ENCODE results near the gene PRKCA.
"Not testable (repeated sequence)": the region's sequence is repeated elsewhere in the genome, so short reads cannot be mapped to it uniquely, and the experiment has no call there.

The PRKCA gene

DNA sequence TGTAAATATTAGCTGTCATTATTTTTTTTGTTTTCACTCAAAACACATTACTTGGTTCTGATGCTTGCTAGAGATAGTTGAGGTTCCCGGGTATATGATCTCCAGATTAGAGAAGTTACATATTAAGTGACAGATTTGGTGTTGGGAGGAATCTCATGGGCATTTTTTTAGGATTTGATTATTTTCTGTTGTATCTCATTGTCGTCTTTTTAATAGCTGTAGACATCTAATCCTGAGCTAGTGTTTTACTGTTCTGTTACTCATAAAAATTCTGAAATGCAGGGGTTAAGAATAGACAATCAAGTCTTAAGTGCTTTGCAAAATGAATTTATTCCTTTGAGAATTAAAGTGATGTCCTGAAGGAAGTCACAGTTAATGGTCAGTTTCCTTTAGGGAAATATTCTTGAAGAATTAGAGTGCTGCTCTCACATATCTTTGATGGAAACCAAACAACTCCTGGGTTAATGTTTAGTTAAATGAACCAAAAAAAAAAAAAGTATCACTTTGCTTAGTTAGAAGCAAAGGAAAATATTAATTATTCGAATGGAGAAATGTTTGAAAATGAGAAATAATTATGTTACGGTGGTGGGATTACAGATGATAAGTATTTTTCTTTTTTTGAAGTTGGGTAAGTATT is 280.8 kb downstream of the PRKCA start:
- DNase-seq (ENCODE audit: insufficient read length, low spot score) (no peak), FAIRE-seq (no peak)

DNA sequence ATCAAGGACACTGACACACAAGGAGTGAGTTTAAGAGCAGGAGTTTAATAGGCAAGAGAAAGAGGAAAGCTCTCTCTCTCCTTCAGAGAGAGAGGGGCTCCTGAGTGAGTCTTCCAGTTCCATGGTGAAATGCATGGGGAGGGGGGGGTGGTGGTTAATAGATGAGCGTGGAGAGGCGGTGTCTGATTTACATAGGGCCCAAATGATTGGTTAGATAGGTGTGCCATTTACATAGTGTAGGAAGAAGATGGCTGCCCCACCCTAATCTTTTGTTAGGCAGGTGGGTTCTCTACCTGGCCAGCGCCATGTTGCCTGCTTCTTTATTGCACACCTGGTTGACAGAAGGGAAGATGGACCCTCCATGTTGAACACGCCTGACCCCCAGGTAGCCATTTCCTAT is 282.5 kb downstream of the PRKCA start:
- DNase-seq (ENCODE audit: insufficient read length, low spot score) = no peak
- FAIRE-seq = no peak

DNA sequence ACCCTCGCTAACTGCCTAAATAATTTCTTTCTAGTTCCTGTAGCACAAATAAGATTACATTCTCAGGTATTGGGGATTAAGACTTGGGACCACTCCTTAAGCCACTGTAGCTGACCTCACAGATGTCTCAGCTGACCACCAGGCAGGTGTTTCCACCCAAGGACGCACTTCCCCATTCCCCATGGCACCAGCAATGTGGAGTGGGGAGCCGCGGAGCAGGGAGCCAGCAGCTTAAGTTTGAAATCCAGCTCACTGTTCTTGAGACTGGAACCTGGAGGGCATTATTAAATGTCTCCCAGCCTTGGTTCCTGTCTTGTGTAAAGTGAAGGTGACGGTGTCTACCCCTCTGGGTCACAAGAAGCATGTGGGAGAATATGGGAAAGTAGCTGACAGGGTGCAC is 283.1 kb downstream of the PRKCA start:
- DNase-seq (ENCODE audit: insufficient read length, low spot score) (no peak), FAIRE-seq (no peak)

DNA sequence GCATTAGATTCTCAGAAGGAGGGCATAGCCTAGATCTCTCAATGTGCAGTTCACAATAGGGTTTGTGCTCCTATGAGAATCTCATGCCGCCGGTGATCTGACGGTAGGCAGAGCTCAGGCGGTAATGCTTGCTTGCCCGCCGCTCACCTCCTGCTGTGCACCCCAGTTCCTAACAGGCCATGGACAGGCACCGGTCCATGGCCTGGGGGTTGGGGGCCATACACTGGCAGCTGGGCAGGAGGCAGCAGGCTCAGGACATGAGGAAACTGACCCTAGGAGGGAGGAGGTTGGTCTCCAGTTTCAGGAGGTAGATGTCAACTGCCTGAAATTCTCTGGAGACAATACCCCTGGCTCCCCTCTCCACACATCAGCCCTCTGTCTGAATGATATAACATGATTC is 287.5 kb downstream of the PRKCA start:
- FAIRE-seq = no peak
- DNase-seq (ENCODE audit: insufficient read length, low spot score) = no peak

DNA sequence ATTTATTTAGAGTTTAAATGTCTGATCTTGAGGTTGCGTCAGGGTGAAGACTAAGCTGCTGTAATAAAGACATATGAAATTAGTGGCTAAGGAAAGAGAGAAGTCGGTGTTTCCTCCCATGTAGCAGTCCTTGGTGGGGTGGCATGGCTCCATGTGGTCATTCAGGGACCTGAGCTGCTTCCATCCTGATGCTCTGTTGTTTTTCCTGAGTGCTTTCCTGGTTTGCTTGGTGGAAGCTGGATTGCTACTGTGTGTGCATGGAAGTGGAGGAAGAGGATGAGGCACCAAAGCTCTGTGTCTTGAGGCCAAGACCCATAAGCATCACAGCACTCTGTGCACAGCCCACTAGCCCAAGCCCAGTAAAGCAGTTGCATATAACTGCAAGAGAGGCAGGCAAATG is 290.7 kb downstream of the PRKCA start:
- DNase-seq (ENCODE audit: insufficient read length, low spot score) = no peak
- no peak for FAIRE-seq

DNA sequence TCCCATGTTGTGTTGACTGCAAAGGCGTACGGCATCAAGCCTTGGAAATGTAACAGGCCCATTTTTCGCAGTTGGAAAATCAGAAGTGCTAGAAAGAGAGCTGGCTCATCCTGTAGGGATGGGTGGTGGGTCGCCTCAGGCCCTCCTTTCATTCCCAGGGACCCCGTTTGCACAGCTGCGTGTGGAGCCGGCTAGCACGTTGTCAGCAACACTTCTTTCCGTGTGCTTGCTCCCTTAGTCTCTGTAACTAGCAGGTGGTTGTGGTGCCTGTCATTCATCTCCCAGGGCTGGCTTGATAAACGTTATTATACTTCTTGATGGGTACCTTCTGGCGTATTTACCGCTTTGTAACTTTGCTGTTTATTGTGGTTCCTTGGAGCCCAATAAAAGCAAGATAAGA is 293.5 kb downstream of the PRKCA start:
- no peak for FAIRE-seq
- DNase-seq (ENCODE audit: insufficient read length, low spot score) = no peak

DNA sequence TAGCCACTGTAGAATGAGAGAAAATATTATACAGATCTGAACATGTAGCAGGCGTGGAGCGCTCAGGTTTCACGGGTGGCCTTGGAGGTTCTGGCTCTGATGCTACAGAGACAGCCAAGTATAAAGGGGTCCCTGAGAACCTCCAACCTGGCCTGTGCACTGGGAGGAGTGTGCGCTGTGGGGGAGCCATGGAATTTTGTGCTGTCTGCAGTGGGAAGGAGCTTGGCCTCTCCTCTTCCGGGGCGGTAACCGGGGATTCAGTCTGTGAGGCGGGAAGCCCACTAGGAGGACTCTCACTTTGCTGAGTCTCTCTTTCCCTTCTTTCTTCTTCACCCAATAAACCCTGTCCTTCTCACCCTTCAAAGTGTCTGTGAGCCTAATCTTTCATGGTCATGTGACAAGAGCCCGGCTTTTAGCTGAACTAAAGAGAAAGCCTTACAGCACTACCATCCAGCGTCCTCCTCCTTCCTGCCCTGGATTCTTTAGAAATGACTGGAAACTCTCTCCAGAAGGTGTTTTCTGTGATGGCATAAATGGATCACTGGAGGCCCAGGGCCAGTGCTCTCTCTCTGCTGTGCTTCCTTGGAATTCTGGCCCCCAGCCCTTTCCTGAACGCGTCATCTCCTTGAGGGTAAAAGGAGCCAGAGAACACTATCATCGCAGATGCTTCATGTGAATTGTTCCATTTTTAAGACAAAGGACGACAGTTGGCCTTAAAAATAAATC is 300.4 kb downstream of the PRKCA start:
- FAIRE-seq (no peak), DNase-seq (ENCODE audit: insufficient read length, low spot score) (no peak)

DNA sequence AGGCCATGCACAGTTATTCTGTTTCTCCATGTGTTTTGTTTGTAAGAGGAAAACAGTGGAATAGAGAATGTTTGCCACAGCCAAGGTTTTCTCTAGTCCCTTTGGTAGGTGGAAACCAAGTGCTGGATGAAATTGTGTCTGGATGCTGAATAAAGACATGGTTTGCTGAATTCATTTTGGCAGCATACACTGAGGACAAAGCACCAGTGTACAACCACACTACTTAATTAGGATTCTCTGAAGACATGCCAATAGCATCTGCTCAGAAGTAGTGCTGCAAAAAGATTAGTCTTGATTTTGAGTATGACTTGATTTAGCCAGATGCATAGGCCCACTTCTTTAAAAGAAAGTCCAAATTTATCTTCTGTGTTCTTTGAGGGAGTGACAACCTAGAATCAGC is 302.0 kb downstream of the PRKCA start:
- no peak for DNase-seq (ENCODE audit: insufficient read length, low spot score)
- no peak for FAIRE-seq

DNA sequence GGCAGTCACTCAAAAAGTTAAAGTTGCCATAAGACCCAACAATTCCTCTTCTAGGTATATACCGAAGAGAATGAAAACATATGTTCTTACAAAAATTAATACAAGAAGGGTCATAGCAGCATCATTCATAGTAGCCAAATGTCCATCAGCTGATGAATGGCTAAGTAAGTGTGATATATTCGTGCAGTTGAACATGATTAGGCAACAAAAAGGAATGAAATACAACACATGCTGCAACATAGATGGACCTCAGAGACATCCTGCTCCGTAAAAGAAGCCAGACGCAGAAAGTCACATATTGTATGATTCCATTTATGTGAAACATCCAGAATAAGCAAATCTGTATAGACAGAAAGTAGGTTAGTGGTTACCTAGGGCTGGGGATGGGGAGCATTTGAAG is 303.1 kb downstream of the PRKCA start:
- DNase-seq (ENCODE audit: insufficient read length, low spot score) = no peak
- FAIRE-seq = no peak

DNA sequence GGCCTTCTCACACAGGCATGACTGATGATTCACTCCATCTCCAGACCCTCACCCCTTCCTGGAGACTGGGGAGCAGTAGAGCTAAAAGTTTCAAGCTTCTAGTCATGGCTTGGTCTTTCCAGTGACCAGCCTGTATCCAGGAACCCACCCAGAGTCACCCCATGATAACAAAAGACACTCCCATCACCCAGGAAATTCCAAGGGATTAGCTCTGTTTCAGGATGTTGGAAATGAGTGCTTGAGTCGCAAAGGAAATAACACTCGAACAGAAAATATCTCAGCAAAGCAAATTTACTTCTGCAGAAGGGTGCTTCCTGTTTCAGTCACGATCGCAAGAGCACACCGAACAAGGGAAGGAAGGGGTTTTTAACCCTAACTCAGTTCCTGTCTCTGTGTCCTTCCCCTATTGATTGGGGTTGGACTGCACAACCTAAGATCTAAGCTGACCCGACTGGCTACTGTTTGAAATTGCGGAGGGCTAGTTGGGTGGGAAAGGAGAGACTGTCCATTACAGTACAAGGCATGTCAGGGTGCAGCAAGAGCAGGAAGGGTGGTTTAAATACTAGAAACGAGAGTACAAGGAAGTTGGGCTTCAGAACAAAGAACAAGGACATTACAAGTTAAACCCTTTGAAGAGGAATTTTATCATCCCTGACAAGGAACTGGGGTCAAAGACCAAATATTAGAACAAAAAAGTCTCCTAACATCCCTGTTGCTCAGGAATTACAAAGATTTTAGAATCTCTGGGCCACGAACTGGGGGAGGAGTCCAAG is 308.1 kb downstream of the PRKCA start:
- FAIRE-seq = no peak
- no peak for DNase-seq (ENCODE audit: insufficient read length, low spot score)

DNA sequence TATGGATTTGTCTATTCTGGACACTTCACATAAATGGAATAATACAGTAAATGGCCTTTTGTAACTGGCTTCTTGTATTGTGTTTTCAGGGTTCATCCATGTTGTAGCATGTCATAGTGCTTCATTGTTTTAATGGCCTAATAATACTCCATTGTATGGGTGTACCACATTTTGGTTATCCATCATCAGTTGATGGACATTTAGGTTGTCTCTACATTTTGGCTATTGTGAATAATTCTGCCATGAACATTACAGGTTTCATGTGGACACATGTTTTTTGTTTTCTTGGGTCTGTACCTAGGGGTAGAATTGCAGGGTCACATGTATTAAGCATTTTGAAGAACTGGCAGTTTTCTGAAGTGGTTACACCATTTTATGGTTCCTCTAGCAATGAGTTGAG is 309.0 kb downstream of the PRKCA start:
- FAIRE-seq (no peak), DNase-seq (ENCODE audit: insufficient read length, low spot score) (no peak)

DNA sequence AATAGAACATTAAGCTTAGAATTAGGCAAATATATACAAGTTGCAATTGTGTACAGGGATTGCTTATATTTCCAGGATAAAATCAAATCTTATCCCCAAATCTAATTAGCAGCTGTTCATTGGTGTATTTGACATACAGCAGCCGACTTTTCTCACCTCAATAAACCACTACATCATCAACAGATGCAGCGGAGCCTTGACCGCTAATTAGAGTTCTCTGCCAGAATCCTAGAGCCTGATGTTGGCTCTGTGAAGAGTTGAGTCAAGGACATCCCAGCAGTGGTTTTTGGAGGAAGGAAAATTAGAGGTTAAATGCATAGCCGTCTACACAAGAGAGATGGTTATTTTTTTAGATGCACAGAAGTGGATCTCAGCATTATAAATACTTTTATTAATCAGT is 310.6 kb downstream of the PRKCA start:
- DNase-seq (ENCODE audit: insufficient read length, low spot score) = no peak
- FAIRE-seq = no peak

DNA sequence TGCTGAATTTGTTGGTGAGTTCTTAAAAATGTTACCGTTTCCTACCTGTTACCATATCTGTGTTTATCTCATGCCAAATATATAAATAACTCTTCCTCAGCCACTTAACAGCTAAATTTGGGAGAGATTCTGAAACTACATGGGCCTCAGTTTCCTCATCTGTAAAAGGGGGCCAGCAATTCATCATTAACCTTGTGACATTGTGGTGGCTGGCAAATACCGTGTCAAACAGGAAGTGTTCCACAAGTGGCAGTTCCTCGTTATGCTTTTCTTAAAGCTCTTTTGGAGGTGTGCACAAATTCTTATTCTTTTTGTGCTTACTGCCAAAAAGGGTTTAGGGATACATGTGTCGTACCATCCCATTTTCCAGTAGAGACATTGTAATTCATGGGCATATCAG is 312.1 kb downstream of the PRKCA start:
- no peak for DNase-seq (ENCODE audit: insufficient read length, low spot score)
- no peak for FAIRE-seq

DNA sequence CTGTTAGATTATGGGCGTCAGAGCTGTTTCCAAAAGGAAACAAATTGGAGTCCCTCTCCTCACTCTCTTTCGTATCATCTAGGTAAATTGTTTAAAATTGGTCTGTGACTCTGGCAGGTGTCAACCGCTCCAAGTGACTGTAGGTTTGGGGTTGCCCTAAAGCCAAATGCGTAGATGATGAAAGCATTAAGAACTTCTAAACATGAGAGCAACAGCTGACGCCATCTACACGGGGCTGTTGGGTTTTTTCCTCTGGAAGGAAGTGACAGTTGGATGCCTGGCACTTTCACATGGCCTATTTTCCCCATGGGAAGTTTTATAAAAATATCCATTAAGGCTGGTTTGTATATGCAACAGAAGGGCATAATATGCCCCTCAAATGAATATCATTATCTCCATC is 316.8 kb downstream of the PRKCA start:
- FAIRE-seq = no peak
- no peak for DNase-seq (ENCODE audit: insufficient read length, low spot score)

DNA sequence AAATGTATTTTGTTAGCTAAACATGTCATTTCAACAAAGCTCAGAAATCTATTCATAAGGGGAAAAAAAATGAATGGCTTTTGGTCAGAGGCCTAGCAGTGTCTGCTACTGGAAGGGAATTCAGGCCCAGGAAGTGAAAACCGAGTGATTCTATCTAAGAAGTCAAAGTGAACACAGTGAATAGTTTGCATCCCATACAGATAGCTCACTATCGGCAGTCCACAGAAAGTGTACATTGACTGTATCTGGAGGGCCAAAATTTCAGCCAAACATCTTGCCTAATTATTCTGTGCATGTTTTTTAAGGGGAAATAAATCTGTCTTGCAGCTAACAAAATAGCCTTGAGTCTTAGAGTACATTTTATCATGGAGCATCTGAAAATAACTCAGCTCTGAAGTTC is 318.1 kb downstream of the PRKCA start:
- DNase-seq (ENCODE audit: insufficient read length, low spot score) (no peak), FAIRE-seq (no peak)

DNA sequence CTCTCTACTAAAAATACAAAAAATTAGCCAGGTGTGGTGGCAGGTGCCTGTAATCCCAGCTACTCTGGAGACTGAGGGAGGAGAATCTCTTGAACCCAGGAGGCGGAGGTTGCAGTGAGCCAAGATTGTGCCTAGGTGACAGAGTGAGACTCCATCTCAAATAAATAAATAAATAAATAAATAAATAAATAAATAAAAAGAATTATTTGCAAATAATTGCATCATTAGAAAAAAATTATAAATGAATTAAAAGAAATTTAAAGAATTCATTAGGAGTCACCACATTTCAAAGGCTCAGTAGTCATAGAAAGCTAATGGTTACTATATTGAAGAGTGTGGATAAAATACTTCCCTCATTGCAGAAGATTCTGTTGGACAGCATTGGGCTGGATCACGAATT is 322.2 kb downstream of the PRKCA start:
- DNase-seq (ENCODE audit: insufficient read length, low spot score); FAIRE-seq: not testable (repeated sequence)

DNA sequence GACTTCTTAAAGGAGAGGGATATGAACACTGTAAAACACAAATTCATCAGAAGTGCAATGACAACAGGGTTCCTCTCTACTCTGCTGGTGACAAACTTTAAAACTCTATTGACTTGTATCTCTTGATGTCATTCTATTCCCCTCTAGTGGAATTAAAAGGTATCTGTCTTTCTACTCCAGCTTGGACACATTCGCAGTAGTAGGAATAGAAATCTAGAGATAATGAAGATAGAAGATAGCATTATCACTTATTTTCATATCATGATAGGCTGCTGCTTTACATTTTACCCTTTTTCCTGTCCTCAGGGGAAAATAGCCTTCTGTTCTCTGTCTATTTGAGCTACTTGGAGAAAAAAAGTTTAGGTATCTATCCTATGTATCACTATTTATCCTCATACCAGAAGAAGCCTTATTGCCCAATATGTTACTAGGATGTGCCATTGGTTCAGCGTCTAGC is 322.9 kb downstream of the PRKCA start:
- no peak for DNase-seq (ENCODE audit: insufficient read length, low spot score)
- no peak for FAIRE-seq

DNA sequence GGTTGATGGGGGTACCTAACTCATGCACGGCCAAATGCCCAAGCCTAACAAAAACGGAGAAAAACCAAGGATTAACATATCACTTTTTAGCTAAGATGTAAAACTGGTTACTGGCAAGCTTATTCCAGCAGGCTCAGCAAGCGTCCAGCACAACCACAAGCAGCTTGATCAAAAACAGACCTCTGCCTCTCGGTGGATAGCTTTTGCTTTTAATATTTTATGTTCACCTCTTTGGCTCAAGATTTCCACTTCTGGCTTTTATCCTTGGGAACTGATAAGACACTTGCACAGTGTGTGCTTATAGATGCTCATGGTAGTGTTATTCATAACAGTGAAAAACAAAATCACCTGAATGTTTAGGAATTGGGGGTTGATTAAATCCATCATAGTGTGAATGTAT is 325.6 kb downstream of the PRKCA start:
- FAIRE-seq = no peak
- DNase-seq (ENCODE audit: insufficient read length, low spot score) = no peak

DNA sequence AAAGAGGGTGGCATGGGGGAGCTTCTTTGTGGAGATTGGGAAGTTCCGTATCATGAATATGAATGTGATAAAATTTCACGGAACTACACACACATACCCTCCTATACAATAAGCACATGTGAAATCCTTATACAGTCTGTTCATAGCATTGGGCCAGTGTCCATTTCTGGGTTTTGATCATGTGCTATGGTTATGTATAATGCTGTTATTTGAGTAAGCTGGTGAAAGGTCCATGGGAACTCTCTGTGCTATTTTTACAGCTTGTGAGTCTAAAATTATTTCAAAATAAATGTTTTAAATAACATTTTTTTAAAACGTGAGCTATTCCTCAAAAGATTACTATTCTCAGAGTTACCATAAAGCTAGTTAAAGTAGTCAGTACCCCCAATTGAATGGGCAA is 327.3 kb downstream of the PRKCA start:
- no peak for DNase-seq (ENCODE audit: insufficient read length, low spot score)
- FAIRE-seq = no peak

DNA sequence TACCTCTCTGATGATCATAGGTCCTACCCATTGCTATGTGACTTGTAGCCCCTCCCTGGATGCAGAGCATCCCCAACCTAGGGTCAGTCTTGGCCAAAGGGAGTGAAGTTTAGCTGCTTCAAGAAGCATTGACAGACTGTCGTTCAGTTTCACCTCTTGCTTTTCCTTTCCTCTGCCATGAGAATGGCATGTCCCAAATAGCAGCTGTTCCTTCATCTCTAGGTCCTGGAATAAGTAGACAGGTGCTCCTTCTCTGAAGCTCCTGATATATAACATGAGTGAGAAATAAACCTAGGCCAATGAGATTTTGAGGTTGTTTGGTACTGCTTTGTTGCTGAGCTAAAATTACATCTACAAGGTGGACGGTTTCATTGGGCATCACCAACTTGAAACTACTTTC is 328.0 kb downstream of the PRKCA start:
- FAIRE-seq = no peak
- no peak for DNase-seq (ENCODE audit: insufficient read length, low spot score)

DNA sequence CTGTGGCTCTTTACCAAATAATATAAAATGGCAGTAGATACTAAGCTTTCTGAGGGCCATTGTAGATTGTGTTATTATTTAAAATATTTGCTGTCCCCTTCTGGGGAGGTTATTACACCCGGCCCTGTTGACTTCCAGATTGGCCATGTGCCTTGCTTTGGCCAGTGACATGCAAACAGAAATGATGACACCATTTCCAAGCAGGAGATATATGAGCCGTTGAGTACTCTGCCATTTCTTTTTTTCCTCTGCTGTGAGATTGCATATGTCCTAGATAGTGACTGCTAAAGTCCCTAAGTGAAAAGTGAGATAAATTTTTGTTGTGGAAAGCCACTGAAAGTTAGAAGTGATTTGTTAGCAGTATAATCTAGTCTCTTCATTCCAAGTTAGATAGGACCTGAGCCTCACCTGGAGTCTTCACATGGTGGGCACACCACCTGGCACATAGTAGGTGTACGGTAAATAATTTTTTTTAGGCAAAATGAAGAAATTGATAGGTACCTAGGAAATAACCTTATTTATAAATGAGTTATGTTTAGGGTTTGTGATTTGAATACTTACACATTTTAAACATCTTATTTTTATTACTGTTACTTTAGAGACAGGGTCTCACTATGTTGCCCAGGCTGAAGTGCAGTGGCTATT is 328.5 kb downstream of the PRKCA start:
- DNase-seq (ENCODE audit: insufficient read length, low spot score) = no peak
- FAIRE-seq = no peak
